ENCODE data around the gene RALGAPA1. TPM values are rescaled to one million over a fixed set of nuclear protein-coding genes. Genes with fewer than 3 reads are reported as not detected.
"Not testable (repeated sequence)": the region's sequence is repeated elsewhere in the genome, so short reads cannot be mapped to it uniquely, and the experiment has no call there.

RALGAPA1 gene
- polyA plus RNA-seq, 1 donor from 2014 or later, result 73.3 TPM

GRCh38 chr14:35783699-35784098, 25.4 kb downstream of the RALGAPA1 start:
- no peak overlapping the region for H3K9ac ChIP-seq (ENCODE audit: low read length)
- H4K20me1 ChIP-seq (ENCODE audit: insufficient read depth), result no peaks in the 10 kb centered on the region
- no peaks in the 10 kb centered on the region for H3K9me2 ChIP-seq (ENCODE audit: insufficient read depth, low read length)
- H3K79me2 ChIP-seq (replicated peaks; ENCODE audit: insufficient read depth, low read length), result peaks cover 37% of the 10 kb centered on the region
- no peaks in the 10 kb centered on the region for H3F3A ChIP-seq (ENCODE audit: insufficient read depth, low read length, poor library complexity, severe bottlenecking)
- no peak overlapping the region for H3K27ac ChIP-seq (ENCODE audit: low read length)
- TF ChIP-seq MXI1 (conservative IDR thresholded peaks at IDR 0.05; ENCODE audit: poor library complexity, severe bottlenecking) (no peak), SMC3 (conservative IDR thresholded peaks at IDR 0.05; ENCODE audit: poor library complexity) (no peak), RAD21 (conservative IDR thresholded peaks at IDR 0.05) (no peak), POLR2AphosphoS5 (IDR thresholded peaks at IDR 0.05) (no peak), EZH2 (IDR thresholded peaks at IDR 0.05; ENCODE audit: borderline replicate concordance, insufficient read depth, low read length, poor library complexity, severe bottlenecking) (no peak), EP300 (conservative IDR thresholded peaks at IDR 0.05; ENCODE audit: poor library complexity, severe bottlenecking) (no peak), TAF1 (IDR thresholded peaks at IDR 0.05; ENCODE audit: low read depth) (no peak)
- TF ChIP-seq, protein P1, sequence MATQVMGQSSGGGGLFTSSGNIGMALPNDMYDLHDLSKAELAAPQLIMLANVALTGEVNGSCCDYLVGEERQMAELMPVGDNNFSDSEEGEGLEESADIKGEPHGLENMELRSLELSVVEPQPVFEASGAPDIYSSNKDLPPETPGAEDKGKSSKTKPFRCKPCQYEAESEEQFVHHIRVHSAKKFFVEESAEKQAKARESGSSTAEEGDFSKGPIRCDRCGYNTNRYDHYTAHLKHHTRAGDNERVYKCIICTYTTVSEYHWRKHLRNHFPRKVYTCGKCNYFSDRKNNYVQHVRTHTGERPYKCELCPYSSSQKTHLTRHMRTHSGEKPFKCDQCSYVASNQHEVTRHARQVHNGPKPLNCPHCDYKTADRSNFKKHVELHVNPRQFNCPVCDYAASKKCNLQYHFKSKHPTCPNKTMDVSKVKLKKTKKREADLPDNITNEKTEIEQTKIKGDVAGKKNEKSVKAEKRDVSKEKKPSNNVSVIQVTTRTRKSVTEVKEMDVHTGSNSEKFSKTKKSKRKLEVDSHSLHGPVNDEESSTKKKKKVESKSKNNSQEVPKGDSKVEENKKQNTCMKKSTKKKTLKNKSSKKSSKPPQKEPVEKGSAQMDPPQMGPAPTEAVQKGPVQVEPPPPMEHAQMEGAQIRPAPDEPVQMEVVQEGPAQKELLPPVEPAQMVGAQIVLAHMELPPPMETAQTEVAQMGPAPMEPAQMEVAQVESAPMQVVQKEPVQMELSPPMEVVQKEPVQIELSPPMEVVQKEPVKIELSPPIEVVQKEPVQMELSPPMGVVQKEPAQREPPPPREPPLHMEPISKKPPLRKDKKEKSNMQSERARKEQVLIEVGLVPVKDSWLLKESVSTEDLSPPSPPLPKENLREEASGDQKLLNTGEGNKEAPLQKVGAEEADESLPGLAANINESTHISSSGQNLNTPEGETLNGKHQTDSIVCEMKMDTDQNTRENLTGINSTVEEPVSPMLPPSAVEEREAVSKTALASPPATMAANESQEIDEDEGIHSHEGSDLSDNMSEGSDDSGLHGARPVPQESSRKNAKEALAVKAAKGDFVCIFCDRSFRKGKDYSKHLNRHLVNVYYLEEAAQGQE (IDR thresholded peaks at IDR 0.05; ENCODE audit: borderline replicate concordance), result no peak
- TF ChIP-seq, protein P2, sequence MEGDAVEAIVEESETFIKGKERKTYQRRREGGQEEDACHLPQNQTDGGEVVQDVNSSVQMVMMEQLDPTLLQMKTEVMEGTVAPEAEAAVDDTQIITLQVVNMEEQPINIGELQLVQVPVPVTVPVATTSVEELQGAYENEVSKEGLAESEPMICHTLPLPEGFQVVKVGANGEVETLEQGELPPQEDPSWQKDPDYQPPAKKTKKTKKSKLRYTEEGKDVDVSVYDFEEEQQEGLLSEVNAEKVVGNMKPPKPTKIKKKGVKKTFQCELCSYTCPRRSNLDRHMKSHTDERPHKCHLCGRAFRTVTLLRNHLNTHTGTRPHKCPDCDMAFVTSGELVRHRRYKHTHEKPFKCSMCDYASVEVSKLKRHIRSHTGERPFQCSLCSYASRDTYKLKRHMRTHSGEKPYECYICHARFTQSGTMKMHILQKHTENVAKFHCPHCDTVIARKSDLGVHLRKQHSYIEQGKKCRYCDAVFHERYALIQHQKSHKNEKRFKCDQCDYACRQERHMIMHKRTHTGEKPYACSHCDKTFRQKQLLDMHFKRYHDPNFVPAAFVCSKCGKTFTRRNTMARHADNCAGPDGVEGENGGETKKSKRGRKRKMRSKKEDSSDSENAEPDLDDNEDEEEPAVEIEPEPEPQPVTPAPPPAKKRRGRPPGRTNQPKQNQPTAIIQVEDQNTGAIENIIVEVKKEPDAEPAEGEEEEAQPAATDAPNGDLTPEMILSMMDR (IDR thresholded peaks at IDR 0.05; ENCODE audit: poor library complexity, severe bottlenecking), result no peak
- H3K4me2 ChIP-seq (ENCODE audit: low read length), result no peak overlapping the region
- no peak overlapping the region for H3K4me3 ChIP-seq (ENCODE audit: low read length)
- H2AFZ ChIP-seq (ENCODE audit: low read depth, low read length), result no peak overlapping the region
- H3K9me3 ChIP-seq (ENCODE audit: low read length), result peaks cover 3% of the 10 kb centered on the region
- H3K27me3 ChIP-seq (ENCODE audit: insufficient read depth, low read depth, low read length), result no peaks in the 10 kb centered on the region
- no peaks in the 10 kb centered on the region for H3K36me3 ChIP-seq (ENCODE audit: insufficient read depth, low read length)

GRCh38 chr14:35779368-35779767, 29.7 kb downstream of the RALGAPA1 start:
- TF ChIP-seq EP300 (conservative IDR thresholded peaks at IDR 0.05; ENCODE audit: poor library complexity, severe bottlenecking) (no peak), EZH2 (IDR thresholded peaks at IDR 0.05; ENCODE audit: borderline replicate concordance, insufficient read depth, low read length, poor library complexity, severe bottlenecking) (no peak), TAF1 (IDR thresholded peaks at IDR 0.05; ENCODE audit: low read depth) (no peak)

GRCh38 chr14:35777550-35777949, 31.5 kb downstream of the RALGAPA1 start:
- H3K36me3 ChIP-seq (ENCODE audit: insufficient read depth, low read length), result not testable (repeated sequence)

More at GRCh38 chr14:35779368-35779767, 29.7 kb downstream of the RALGAPA1 start:
- Histone ChIP-seq H2AFZ (ENCODE audit: low read depth, low read length) (no peak overlapping the region), H3K9me2 (ENCODE audit: insufficient read depth, low read length) (no peaks in the 10 kb centered on the region), H4K20me1 (ENCODE audit: insufficient read depth) (no peaks in the 10 kb centered on the region), H3K79me2 (replicated peaks; ENCODE audit: insufficient read depth, low read length) (peaks cover 26% of the 10 kb centered on the region), H3K36me3 (ENCODE audit: insufficient read depth, low read length) (no peaks in the 10 kb centered on the region), H3K27ac (ENCODE audit: low read length) (no peak overlapping the region), H3K9me3 (ENCODE audit: low read length) (peaks cover 3% of the 10 kb centered on the region), H3K9ac (ENCODE audit: low read length) (no peak overlapping the region), H3K4me3 (ENCODE audit: low read length) (no peak overlapping the region), H3K27me3 (ENCODE audit: insufficient read depth, low read depth, low read length) (no peaks in the 10 kb centered on the region), H3K4me2 (ENCODE audit: low read length) (no peak overlapping the region), H3F3A (ENCODE audit: insufficient read depth, low read length, poor library complexity, severe bottlenecking) (no peaks in the 10 kb centered on the region)

More at GRCh38 chr14:35777550-35777949, 31.5 kb downstream of the RALGAPA1 start:
- H3K27me3 ChIP-seq (ENCODE audit: insufficient read depth, low read depth, low read length); H3F3A ChIP-seq (ENCODE audit: insufficient read depth, low read length, poor library complexity, severe bottlenecking); H4K20me1 ChIP-seq (ENCODE audit: insufficient read depth); H3K4me2 ChIP-seq (ENCODE audit: low read length); H3K27ac ChIP-seq (ENCODE audit: low read length); H2AFZ ChIP-seq (ENCODE audit: low read depth, low read length); H3K9me3 ChIP-seq (ENCODE audit: low read length); H3K4me3 ChIP-seq (ENCODE audit: low read length); H3K9me2 ChIP-seq (ENCODE audit: insufficient read depth, low read length); H3K9ac ChIP-seq (ENCODE audit: low read length): not testable (repeated sequence)
- H3K79me2 ChIP-seq (replicated peaks; ENCODE audit: insufficient read depth, low read length), result peaks cover 18% of the 10 kb centered on the region

Data from neural cell (in vitro differentiated cells).